Endodermal cell (in vitro differentiated cells): Measurements from ENCODE around the gene TRPV3. TPM values are rescaled to one million over a fixed set of nuclear protein-coding genes. Genes with fewer than 3 reads are reported as not detected.
A peak's percentile ranks its signal among the peaks of the same experiment; 100 is the strongest.

Experiments
- DNase-seq: peaks from one replicate; pipeline ENCODE4 v3.0.0-alpha.2; 2017
- H3K27ac ChIP-seq: 2 replicates; pipeline ENCODE4 v1.5.1; 2013; ENCODE audit warnings: mild to moderate bottlenecking, low read depth, low read length, moderate library complexity
- H3K27me3 ChIP-seq: 2 replicates; pipeline ENCODE4 v1.6.1; 2013; ENCODE audit warnings: mild to moderate bottlenecking, low read length, moderate library complexity; ENCODE audit not compliant: insufficient read depth, control insufficient read depth, poor library complexity, severe bottlenecking
- H3K36me3 ChIP-seq: 2 replicates; pipeline ENCODE4 v1.7.0; 2013; ENCODE audit warnings: mild to moderate bottlenecking, low read length, moderate library complexity; ENCODE audit not compliant: control insufficient read depth, insufficient read depth
- H3K4me1 ChIP-seq: one replicate; pipeline ENCODE4 v1.7.0; 2013; ENCODE audit warnings: low read length; ENCODE audit not compliant: control insufficient read depth, insufficient read depth
- H3K4me3 ChIP-seq: 2 replicates; pipeline ENCODE4 v1.5.1; 2013; ENCODE audit warnings: mild to moderate bottlenecking, low read length, moderate library complexity
- H3K9ac ChIP-seq: 2 replicates; pipeline ENCODE4 v1.6.1; 2013; ENCODE audit warnings: mild to moderate bottlenecking, low read length, moderate library complexity; ENCODE audit not compliant: poor library complexity, severe bottlenecking; ENCODE audit errors: extremely low read depth
- H3K9me3 ChIP-seq: 2 replicates; pipeline ENCODE4 v1.6.1; 2013; ENCODE audit warnings: mild to moderate bottlenecking, low read length, moderate library complexity; ENCODE audit not compliant: control insufficient read depth
- H3K27ac Mint-ChIP-seq: 2 replicates; pipeline ENCODE4 v1.8.0; 2020; ENCODE audit warnings: mixed read lengths
- H3K27me3 Mint-ChIP-seq: 2 replicates; pipeline ENCODE4 v1.8.0; 2021; ENCODE audit warnings: mild to moderate bottlenecking, mixed read lengths; ENCODE audit not compliant: insufficient read depth
- H3K36me3 Mint-ChIP-seq: 2 replicates; pipeline ENCODE4 v1.8.0; 2020; ENCODE audit warnings: low read depth, mixed read lengths
- H3K4me1 Mint-ChIP-seq: 2 replicates; pipeline ENCODE4 v1.8.0; 2020; ENCODE audit warnings: mixed read lengths
- H3K4me3 Mint-ChIP-seq: 2 replicates; pipeline ENCODE4 v1.8.0; 2020; ENCODE audit warnings: mild to moderate bottlenecking, moderate library complexity, mixed read lengths
- H3K9me3 Mint-ChIP-seq: 2 replicates; pipeline ENCODE4 v1.8.0; 2020; ENCODE audit warnings: mild to moderate bottlenecking, mixed read lengths
- WGBS, 2 experiments: methylation state at CpG; one replicate each; pipeline versions ENCODE4 v1.1.5 to v1.1.7; 2013; ENCODE audit warnings: missing lambda C conversion rate in 2 of 2, mixed read lengths in 1 of 2; ENCODE audit not compliant: insufficient coverage in 1 of 2, insufficient read length in 1 of 2; 5-methylcytosine and 5-hydroxymethylcytosine counted together
- long read RNA-seq, 4 experiments: library from polyadenylated mRNA in 2 of 4; library from RNA in 1 of 4; library from capped mRNA in 1 of 4; stranded (forward) in 3 of 4; unstranded in 1 of 4; transcript quantifications; one replicate each; pipeline ENCODE4 v2.0.0, GENCODE V29; 2020 to 2021; ENCODE audit warnings: inconsistent platforms in 1 of 4
- polyA plus RNA-seq, 2 experiments: library from polyadenylated mRNA; stranded (reverse); fragments of 50-300 nt; gene quantifications; one replicate each; pipeline ENCODE4 v1.2.3, GENCODE V29; 2013
- total RNA-seq, 2 donors: library from RNA; stranded (reverse); fragmentation: NEBNext Ultra II Directional in 1 of 2; extraction: Animal tissue kit (Norgen Biotek cat#: 25700) in 1 of 2; gene quantifications; 2 replicates in 1 of 2; 3 replicates in 1 of 2; pipeline ENCODE4 v1.2.1, GENCODE V29; 2021
- TF ChIP-seq, protein P1 (sequence below): fragments of 200-600 bp; sonication (generic); conservative IDR thresholded peaks from 2 replicates; pipeline ENCODE4 v1.5.0; 2021; ENCODE audit warnings: antibody characterized with exemption, mild to moderate bottlenecking

Gene TRPV3
- 10 to 100 TPM in 1 of 2 donors, 1 to 10 TPM in 1; 6.2 to 11.3 TPM for total RNA-seq
- polyA plus RNA-seq (2013, experiment 1 of 2) = 3.8 TPM
- 3.8 TPM for polyA plus RNA-seq (2013, experiment 2 of 2)
- long read RNA-seq, experiment 1, partial matches to known transcripts = 0 of 5 reads
- long read RNA-seq, experiment 1, other reads (novel, unspliced or antisense) = 5 of 5 reads
- long read RNA-seq, experiment 2, partial matches to known transcripts = 4 of 11 reads
- long read RNA-seq, experiment 2, other reads (novel, unspliced or antisense) = 7 of 11 reads
- long read RNA-seq, experiment 3, partial matches to known transcripts = 3 of 8 reads
- long read RNA-seq, experiment 3, other reads (novel, unspliced or antisense) = 5 of 8 reads
- long read RNA-seq, experiment 4, partial matches to known transcripts = 0 of 2 reads
- long read RNA-seq, experiment 4, other reads (novel, unspliced or antisense) = 2 of 2 reads

GRCh38 chr17:3557768-3558583, at the start of gene TRPV3:
Gene TRPV3 (minus strand): TSS chr17:3557812. CDS start chr17:3554850, 2,962 bp downstream.
- H3K27ac ChIP-seq = no peak within 1 kb of the TSS
- H3K27me3 Mint-ChIP-seq = peaks cover 2% of the 10 kb centered on the region
- DNase-seq = peak; percentile 47

DNA sequence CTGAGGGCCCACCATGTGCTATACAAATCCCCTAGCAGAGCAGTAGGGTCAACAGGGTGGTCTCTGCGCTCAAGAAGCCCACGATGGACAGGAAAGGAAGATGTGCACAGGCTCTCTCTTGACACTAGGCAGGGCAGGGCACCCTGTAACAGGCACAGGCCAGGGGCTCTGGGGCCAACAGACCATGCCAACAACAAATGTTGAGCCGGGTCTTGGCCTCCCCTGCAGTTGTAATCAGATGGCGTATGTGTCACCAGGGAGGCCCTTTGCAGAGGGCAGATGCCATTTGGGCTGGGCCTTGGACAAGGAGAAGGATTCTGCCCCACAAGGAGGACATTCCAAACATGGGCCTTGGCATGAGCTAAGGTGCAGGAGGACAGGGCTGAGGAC, 46.3 kb upstream of the TRPV3 start:
- H3K36me3 Mint-ChIP-seq = peaks cover 53% of the 10 kb centered on the region
- 95 to 98% methylated on average over 4 of the region's 4 CpGs for WGBS, 2 experiments
- no peak for DNase-seq

More at GRCh38 chr17:3557768-3558583, at the start of gene TRPV3:
- H3K4me3 ChIP-seq = no peak within 1 kb of the TSS
- H3K27ac Mint-ChIP-seq = no peak within 1 kb of the TSS
- no peaks in the 10 kb centered on the region for H3K9me3 ChIP-seq
- no peaks in the 10 kb centered on the region for H3K4me1 ChIP-seq
- no peaks in the 10 kb centered on the region for H3K9me3 Mint-ChIP-seq
- WGBS, 2 experiments = 87 to 95% methylated on average over 10 to 23 of the region's 23 CpGs
- H3K36me3 ChIP-seq = no peaks in the 10 kb centered on the region
- TF ChIP-seq, protein P1, sequence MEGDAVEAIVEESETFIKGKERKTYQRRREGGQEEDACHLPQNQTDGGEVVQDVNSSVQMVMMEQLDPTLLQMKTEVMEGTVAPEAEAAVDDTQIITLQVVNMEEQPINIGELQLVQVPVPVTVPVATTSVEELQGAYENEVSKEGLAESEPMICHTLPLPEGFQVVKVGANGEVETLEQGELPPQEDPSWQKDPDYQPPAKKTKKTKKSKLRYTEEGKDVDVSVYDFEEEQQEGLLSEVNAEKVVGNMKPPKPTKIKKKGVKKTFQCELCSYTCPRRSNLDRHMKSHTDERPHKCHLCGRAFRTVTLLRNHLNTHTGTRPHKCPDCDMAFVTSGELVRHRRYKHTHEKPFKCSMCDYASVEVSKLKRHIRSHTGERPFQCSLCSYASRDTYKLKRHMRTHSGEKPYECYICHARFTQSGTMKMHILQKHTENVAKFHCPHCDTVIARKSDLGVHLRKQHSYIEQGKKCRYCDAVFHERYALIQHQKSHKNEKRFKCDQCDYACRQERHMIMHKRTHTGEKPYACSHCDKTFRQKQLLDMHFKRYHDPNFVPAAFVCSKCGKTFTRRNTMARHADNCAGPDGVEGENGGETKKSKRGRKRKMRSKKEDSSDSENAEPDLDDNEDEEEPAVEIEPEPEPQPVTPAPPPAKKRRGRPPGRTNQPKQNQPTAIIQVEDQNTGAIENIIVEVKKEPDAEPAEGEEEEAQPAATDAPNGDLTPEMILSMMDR = no peak
- H3K27me3 ChIP-seq = no peaks in the 10 kb centered on the region
- peaks cover 6% of the 10 kb centered on the region for H3K4me1 Mint-ChIP-seq
- H3K36me3 Mint-ChIP-seq = no peaks in the 10 kb centered on the region
- H3K9ac ChIP-seq = no peak within 1 kb of the TSS
- no peak within 1 kb of the TSS for H3K4me3 Mint-ChIP-seq

More for the DNA sequence above, 46.3 kb upstream of the TRPV3 start:
- H3K9me3 Mint-ChIP-seq = no peaks in the 10 kb centered on the region
- Histone ChIP-seq H3K27ac (no peak overlapping the region), H3K36me3 (peaks cover 37% of the 10 kb centered on the region), H3K27me3 (no peaks in the 10 kb centered on the region), H3K4me3 (no peak overlapping the region), H3K9me3 (no peaks in the 10 kb centered on the region), H3K4me1 (no peaks in the 10 kb centered on the region), H3K9ac (no peak overlapping the region)
- TF ChIP-seq, protein P1 = no peak
- H3K4me1 Mint-ChIP-seq = no peaks in the 10 kb centered on the region
- no peak overlapping the region for H3K4me3 Mint-ChIP-seq
- no peak overlapping the region for H3K27ac Mint-ChIP-seq
- H3K27me3 Mint-ChIP-seq = no peaks in the 10 kb centered on the region
